ENCODE results near the gene SLC15A4. TPM values are rescaled to one million over a fixed set of nuclear protein-coding genes. Genes with fewer than 3 reads are reported as not detected.
A peak's percentile ranks its signal among the peaks of the same experiment; 100 is the strongest.

The SLC15A4 gene
- total RNA-seq, 6 experiments from 2014 or later, result 20.2 to 26.4 (median 23.1) TPM

- H3K4me3 Mint-ChIP-seq, result peak overlapping the region; percentile 83
- peaks cover 2% of the 10 kb centered on the region; the same call in 1 of the 2 replicates for H3K27me3 Mint-ChIP-seq (ENCODE audit: insufficient read depth)
- TF ChIP-seq CTCF (IDR thresholded peaks at IDR 0.05), result no peak
- no peaks in the 10 kb centered on the region for H3K9me3 Mint-ChIP-seq
- H3K36me3 Mint-ChIP-seq (ENCODE audit: low read depth), result no peaks in the 10 kb centered on the region
- H3K4me1 Mint-ChIP-seq (ENCODE audit: low read depth), result peaks cover 24% of the 10 kb centered on the region
- DNase-seq, result no peak
- peak overlapping the region; percentile 51 for H3K27ac Mint-ChIP-seq
Observed at GRCh38 chr12:128783129-128783574, 40.6 kb downstream of the SLC15A4 start.

GRCh38 chr12:128779901-128780300 lies 43.9 kb downstream of the SLC15A4 start:
- no peak overlapping the region for H3K4me3 Mint-ChIP-seq
- DNase-seq, result no peak
- no peak overlapping the region for H3K27ac Mint-ChIP-seq
- H3K9me3 Mint-ChIP-seq, result no peaks in the 10 kb centered on the region
- H3K36me3 Mint-ChIP-seq (ENCODE audit: low read depth), result no peaks in the 10 kb centered on the region
- peaks cover 3% of the 10 kb centered on the region; the same call in 1 of the 2 replicates for H3K27me3 Mint-ChIP-seq (ENCODE audit: insufficient read depth)
- TF ChIP-seq CTCF (IDR thresholded peaks at IDR 0.05), result no peak
- peaks cover 24% of the 10 kb centered on the region for H3K4me1 Mint-ChIP-seq (ENCODE audit: low read depth)

- Mint-ChIP-seq H3K4me3 (no peak overlapping the region), H3K36me3 (ENCODE audit: low read depth) (no peaks in the 10 kb centered on the region), H3K9me3 (peaks cover 5% of the 10 kb centered on the region; the same call in 1 of the 2 replicates), H3K27me3 (ENCODE audit: insufficient read depth) (peaks cover 1% of the 10 kb centered on the region; the same call in 1 of the 2 replicates), H3K27ac (no peak overlapping the region), H3K4me1 (ENCODE audit: low read depth) (no peaks in the 10 kb centered on the region)
- DNase-seq, result no peak
- TF ChIP-seq CTCF (IDR thresholded peaks at IDR 0.05), result no peak
Observed at GRCh38 chr12:128772249-128772648, 51.5 kb downstream of the SLC15A4 start.

- Mint-ChIP-seq H3K4me3 (no peak overlapping the region), H3K4me1 (ENCODE audit: low read depth) (no peaks in the 10 kb centered on the region), H3K27me3 (ENCODE audit: insufficient read depth) (peaks cover 1% of the 10 kb centered on the region; the same call in 1 of the 2 replicates), H3K36me3 (ENCODE audit: low read depth) (no peaks in the 10 kb centered on the region), H3K9me3 (peaks cover 5% of the 10 kb centered on the region; the same call in 1 of the 2 replicates), H3K27ac (no peak overlapping the region)
- DNase-seq, result no peak
- no peak for TF ChIP-seq CTCF (IDR thresholded peaks at IDR 0.05)
Observed at GRCh38 chr12:128771681-128772080, 52.1 kb downstream of the SLC15A4 start.

- no peak for DNase-seq
- TF ChIP-seq CTCF (IDR thresholded peaks at IDR 0.05), result no peak
- H3K4me3 Mint-ChIP-seq, result no peak overlapping the region
- no peaks in the 10 kb centered on the region for H3K27me3 Mint-ChIP-seq (ENCODE audit: insufficient read depth)
- H3K9me3 Mint-ChIP-seq, result peaks cover 10% of the 10 kb centered on the region; the same call in 1 of the 2 replicates
- no peak overlapping the region for H3K27ac Mint-ChIP-seq
- no peaks in the 10 kb centered on the region for H3K36me3 Mint-ChIP-seq (ENCODE audit: low read depth)
- H3K4me1 Mint-ChIP-seq (ENCODE audit: low read depth), result no peaks in the 10 kb centered on the region
Observed at GRCh38 chr12:128767518-128767917, 56.2 kb downstream of the SLC15A4 start.

Data from HFFc6 (cell line).